ENCODE data around the gene UBE2F. TPM values are rescaled to one million over a fixed set of nuclear protein-coding genes. Genes with fewer than 3 reads are reported as not detected.

UBE2F gene
- total and polyA plus RNA-seq, 7 donors = 50.7 to 115 (median 67.8) TPM

GRCh38 chr2:238060542-238061314 is 93.9 kb downstream of the UBE2F start, which contains the start of gene SCLY:
TSS of gene SCLY (plus strand) at chr2:238061001. CDS start at chr2:238061055, 54 bp downstream.
- 0 to 1% methylated on average over 98 of the region's 98 CpGs for WGBS, 2 donors
- Histone ChIP-seq H3K36me3 (peaks cover 0 to 8% (median 4%) of the 10 kb centered on the region in 4 donors), H3K27ac (peak within 1 kb of the TSS; percentile 84 to 96 (median 94)), H3K9me3 (no peaks in the 10 kb centered on the region), H3K4me3 (peak within 1 kb of the TSS; percentile 72 to 91 (median 82)), H3K4me1 (peaks cover 0 to 25% (median 16%) of the 10 kb centered on the region in 4 donors), H3K27me3 (no peaks in the 10 kb centered on the region)
- TF ChIP-seq POLR2A (IDR thresholded peaks at IDR 0.05) (peak; percentile 83 to 89), CTCF (IDR thresholded peaks at IDR 0.05) (no peak), POLR2AphosphoS5 (IDR thresholded peaks at IDR 0.05) (peak; percentile 87 to 98 (median 92)), EP300 (IDR thresholded peaks at IDR 0.05) (peak in 1 of 4 donors; percentile 39)
- intact Hi-C loops (cut with DNase I) = loop anchor here (2.0 to 5.0 kb wide), 4 partner anchors 94 to 202 kb away; partner anchors contain the start of genes RAMP1 and UBE2F
- peak; percentile 99 for DNase-seq

GRCh38 chr2:238061315-238062202 is 94.7 kb downstream of the UBE2F start:
- H3K4me3 ChIP-seq = peak overlapping the region; percentile 72 to 91 (median 82)
- peak overlapping the region; percentile 84 to 96 (median 94) for H3K27ac ChIP-seq
- H3K36me3 ChIP-seq = peaks cover 0 to 14% (median 4%) of the 10 kb centered on the region in 4 donors
- WGBS, 2 donors = 4% methylated on average over 29 of the region's 29 CpGs
- peak; percentile 76 for DNase-seq
- H3K9me3 ChIP-seq = no peaks in the 10 kb centered on the region
- no peak for TF ChIP-seq CTCF (IDR thresholded peaks at IDR 0.05)
- intact Hi-C loops (cut with DNase I) = loop anchor here (2.0 to 5.0 kb wide), 4 partner anchors 95 to 203 kb away; partner anchors contain the start of genes RAMP1 and UBE2F
- H3K4me1 ChIP-seq = peaks cover 0 to 25% (median 16%) of the 10 kb centered on the region in 4 donors
- H3K27me3 ChIP-seq = no peaks in the 10 kb centered on the region

GRCh38 chr2:238063414-238064189 is 96.8 kb downstream of the UBE2F start:
- H3K4me3 ChIP-seq = no peak overlapping the region
- intact Hi-C loops (cut with DNase I) = loop anchor here (5.0 kb wide), 2 partner anchors 141 to 199 kb away; no protein-coding TSS in a partner anchor
- TF ChIP-seq POLR2A (IDR thresholded peaks at IDR 0.05) = no peak
- no peak for TF ChIP-seq CTCF (IDR thresholded peaks at IDR 0.05)
- no peak for TF ChIP-seq POLR2AphosphoS5 (IDR thresholded peaks at IDR 0.05)
- no peak for TF ChIP-seq EP300 (IDR thresholded peaks at IDR 0.05)
- H3K4me1 ChIP-seq = peaks cover 0 to 25% (median 16%) of the 10 kb centered on the region in 4 donors
- DNase-seq = no peak
- no peaks in the 10 kb centered on the region for H3K27me3 ChIP-seq
- no peak overlapping the region for H3K27ac ChIP-seq
- no peaks in the 10 kb centered on the region for H3K9me3 ChIP-seq
- peaks cover 0 to 30% (median 12%) of the 10 kb centered on the region in 4 donors for H3K36me3 ChIP-seq
- 86 to 92% methylated on average over 8 of the region's 8 CpGs for WGBS, 2 donors

- Histone ChIP-seq H3K4me1 (peaks cover 0 to 24% (median 15%) of the 10 kb centered on the region in 4 donors), H3K9me3 (no peaks in the 10 kb centered on the region), H3K4me3 (no peak overlapping the region), H3K27me3 (no peaks in the 10 kb centered on the region), H3K36me3 (peaks cover 0 to 37% (median 18%) of the 10 kb centered on the region in 4 donors), H3K27ac (no peak overlapping the region)
- no peak for TF ChIP-seq POLR2A (IDR thresholded peaks at IDR 0.05)
- TF ChIP-seq POLR2AphosphoS5 (IDR thresholded peaks at IDR 0.05) = no peak
- no peak for TF ChIP-seq CTCF (IDR thresholded peaks at IDR 0.05)
- TF ChIP-seq EP300 (IDR thresholded peaks at IDR 0.05) = no peak
- intact Hi-C loops (cut with DNase I) = loop anchor here (5.0 kb wide), 2 partner anchors 142 to 198 kb away; no protein-coding TSS in a partner anchor
- 18 to 65% methylated on average over 7 of the region's 7 CpGs for WGBS, 2 donors
- no peak for DNase-seq
Measured at GRCh38 chr2:238064376-238064775, 97.6 kb downstream of the UBE2F start.
